ENCODE measurements around the gene ACTR1B.
"Not testable (repeated sequence)": the region's sequence is repeated elsewhere in the genome, so short reads cannot be mapped to it uniquely, and the experiment has no call there.

ACTR1B gene

DNA sequence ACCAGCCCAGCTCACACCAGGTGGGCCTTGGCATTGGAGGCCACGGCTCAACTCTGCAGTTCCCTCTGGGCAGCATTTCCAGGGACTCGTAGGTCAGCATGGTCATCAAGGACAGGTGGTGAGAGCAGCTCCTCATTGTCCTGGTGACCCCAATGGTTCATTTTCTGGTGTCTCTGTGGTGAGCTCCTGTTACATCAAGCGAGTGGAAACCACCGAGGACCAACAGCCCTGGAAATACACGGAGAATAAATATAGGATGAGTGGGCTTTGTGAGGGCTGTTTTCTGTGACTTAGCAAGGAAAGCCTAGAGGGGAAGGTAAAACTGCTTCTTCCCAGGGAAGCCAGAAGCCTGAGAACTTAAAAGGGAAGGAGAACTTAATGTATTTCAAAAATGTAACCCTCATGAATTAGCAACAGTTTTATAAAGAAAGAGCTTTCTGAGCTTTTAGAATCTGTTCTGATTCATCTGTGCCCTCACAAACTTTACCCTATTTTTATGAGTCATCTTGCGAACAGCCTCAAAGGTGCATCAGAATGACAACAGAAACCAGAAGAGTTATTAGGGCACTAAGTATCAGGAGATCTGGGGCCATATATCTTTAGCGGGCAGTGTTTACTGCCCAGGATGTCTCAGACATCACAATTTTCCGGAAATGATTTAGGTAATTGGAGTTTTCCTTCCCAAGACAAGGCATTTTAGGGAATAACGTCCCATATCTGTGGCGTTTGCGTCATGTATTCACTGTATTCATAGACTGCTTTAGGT, 24.4 kb upstream of the ACTR1B start:
- no peak for DNase-seq

DNA sequence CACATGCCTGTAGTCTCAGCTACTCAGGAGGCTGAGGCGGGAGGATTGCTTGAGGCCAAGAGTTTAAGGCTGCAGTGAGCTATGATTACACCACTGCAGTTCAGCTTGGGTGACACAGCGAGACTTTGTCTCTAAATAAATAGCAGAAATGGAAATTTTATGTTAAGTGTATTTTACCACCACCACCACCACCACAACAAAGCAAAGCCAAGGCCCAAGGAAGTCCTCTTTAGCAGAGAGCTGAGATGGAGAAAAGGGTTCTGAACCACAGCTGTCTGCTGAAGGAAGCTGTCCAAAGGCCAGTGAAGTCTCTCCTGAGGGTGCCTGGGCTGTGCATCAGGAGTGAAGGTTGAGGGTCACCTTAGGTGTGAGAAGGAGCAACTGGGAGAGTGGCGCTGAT, 23.4 kb upstream of the ACTR1B start:
- not testable (repeated sequence) for DNase-seq

DNA sequence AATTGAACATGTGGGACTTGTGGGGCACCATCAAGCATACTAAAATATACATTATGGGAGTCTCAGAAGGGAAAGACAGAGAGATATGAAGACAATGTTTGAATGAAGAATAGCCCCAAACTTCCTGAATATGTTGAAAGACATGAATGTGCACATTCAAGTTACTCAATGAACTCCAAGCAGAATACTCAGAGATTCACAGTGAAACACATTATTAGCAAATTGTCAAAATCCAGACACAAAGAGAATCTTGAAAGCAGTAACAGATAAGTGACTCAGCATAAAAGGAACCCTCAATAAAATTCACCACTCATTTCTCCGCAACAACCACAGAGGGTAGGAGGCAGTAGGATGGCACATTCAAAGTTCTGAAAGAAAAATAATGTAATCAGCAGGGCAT, 14.5 kb upstream of the ACTR1B start:
- no peak for DNase-seq

DNA sequence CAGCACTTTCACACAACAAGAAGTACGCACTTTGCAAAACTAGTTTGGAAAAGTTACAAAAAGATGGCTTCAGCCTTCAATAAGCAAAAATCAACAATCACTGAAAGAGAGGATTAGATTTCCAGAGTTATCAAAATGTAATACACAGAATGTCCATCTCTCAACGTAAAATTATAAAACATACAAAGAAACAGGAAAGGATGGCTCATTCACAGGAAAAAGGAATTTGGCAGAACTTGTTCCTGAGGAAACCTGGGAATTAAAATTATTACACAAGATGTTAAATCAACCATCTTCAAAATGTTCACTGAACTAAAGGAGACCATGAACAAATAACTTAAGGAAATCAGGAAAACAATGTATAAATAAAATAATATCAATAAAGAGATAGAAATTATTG, 13.6 kb upstream of the ACTR1B start:
- DNase-seq, result no peak

DNA sequence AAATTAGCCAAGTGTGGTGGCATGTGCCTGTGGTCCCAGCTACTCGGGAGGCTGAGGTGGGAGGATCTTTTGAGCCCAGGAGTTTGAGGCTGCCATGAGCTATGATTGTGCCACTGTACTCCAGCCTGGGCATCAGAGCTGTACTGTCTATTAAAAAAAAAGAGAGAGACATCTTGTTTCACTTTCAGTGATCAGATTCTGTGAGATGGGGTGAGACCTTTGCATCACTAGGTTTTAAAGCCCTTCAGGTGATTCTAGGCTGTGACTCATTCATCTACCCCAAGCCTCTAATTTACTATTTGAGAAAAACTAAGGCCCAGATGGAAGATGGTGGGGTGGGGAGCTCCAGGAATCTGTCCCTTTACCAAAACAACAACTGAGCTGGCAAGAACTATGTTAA, 12.8 kb upstream of the ACTR1B start:
- no peak for DNase-seq

DNA sequence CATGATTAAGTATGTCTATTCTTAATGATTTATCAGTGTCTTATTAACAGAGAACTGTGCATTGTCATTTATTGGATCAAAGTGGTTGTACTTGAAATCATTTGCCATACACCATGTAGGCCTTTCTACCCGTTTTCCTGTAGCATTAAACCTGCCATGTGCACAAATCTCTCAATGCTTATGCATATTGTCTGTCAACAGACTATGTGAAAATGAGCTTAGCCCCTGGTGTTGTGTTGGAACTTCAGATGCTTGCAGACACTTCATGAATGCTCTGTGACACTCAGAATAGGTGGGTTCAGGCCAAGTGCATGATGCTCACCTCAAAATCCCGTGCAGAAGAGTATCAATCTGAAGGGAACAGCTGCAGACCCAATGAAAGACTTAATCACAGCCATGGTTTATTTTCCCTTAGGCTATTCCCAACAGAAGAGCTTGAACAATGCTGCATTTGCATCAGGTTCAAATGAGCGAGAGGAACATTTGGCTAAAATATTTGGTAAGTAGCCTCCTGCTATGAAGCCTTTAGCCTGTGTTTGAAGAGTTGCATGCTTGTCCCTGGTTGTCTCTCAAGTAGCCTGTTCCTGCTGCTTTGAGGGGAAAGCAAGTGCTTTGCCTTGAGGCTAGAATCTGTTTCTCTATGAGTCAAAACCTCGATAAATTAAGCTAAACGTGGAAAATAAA, 11.7 kb upstream of the ACTR1B start:
- DNase-seq, result no peak

DNA sequence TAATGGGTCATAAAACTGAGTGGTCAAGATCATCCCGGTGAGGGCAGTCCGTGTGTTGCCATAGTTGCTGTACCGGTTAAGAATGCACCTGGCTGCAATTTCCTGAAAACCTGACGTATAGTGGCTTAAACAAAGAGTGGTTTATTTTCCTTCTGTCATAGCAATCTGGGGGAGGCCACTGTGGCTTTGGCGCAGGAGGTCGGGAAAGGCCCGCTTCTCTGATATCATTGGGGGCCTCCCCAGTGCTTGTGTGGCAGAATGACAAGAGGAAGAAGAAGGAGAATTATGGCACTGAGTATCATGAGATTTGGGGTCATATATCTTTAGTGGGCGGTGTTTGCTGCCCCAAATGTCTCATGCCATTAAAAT, 10.1 kb upstream of the ACTR1B start:
- no peak for DNase-seq

DNA sequence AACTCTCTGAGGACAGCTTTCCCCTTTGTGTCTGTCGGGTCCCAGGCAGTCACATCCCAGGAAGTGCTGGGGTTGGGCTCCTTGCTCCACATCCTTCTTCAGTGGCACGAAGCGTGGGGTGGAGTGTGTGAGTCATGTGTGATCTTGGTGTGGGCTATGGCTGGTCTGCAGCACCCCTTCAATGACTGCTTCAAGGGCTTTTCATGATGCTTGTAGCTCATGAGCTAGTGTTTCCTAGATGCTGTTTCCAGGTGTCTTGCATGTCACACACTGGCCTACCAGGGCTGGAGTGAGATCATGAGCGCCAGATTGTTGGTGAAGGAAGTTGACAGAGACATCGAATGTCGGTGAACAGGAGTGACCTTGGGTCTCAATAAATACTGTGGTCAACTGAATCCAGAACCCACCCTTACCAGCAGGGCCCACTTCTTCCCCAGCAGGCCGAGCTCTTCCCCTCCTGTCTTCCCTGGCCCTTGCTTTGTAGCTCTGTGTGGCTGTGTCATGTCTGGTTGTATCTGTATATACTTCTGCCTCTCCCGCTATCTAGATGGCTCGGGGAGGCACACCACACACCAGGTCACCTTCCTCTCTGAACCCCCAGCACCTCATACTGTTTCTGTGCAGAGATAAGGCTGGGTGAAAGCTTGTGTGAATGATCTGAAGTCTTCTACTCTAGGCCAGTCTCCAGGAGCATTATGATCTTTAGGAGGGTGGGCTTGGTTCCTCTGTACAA, 9.5 kb upstream of the ACTR1B start:
- no peak for DNase-seq

DNA sequence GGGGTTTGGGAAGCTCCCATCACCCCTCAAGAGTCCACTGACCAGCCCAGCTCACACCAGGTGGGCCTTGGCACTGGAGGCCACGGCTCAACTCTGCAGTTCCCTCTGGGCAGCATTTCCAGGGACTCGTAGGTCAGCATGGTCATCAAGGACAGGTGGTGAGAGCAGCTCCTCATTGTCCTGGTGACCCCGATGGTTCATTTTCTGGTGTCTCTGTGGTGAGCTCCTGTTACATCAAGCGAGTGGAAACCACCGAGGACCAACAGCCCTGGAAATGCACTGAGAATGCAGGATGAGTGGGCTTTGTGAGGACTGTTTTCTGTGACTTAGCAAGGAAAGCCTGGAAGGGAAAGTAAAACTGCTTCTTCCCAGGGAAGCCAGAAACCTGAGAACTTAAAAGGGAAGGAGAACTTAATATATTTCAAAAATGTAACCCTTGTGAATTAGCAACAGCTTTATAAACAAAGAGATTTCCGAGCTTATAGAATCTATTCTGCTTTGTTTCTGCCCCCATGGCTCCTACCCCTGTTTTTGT, 8.8 kb upstream of the ACTR1B start:
- not testable (repeated sequence) for DNase-seq

DNA sequence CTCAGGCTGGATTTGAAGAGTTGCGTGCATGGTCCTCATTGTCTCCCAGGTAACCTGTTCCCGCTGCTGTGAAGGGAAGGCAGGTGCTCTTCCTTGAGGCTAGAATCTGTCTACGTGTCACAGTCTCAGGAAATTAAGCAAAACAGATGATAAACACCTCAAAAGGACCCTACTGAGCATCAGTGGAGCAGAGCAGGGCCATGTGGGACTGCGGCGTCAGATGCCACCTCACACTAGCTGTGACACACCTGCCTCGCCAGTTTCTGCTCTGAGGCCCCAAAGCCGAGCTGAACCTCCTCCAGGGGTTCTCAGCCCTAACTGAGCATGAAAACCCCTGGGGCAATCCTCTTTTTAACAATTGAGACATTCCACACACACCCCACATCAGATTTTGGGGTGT, 7.7 kb upstream of the ACTR1B start:
- no peak for DNase-seq

DNA sequence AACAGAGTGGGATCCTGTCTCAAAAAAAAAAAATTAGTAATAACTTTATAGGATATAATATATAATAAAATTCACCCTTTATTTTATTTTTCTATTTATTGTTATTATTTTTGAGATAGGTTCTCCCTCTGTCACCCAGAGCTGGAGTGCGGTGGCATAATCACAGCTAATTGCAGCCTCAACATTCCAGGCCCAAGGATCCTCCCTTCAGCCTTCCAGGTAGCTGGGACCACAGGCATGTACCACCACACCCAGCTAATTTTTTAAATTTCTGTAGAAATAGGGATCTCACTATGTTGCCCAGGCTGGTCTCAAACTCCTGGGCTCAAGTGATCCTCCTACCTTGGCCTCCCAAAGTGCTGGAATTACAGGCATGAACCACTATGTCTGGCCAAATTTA, 6.6 kb upstream of the ACTR1B start:
- DNase-seq, result no peak

DNA sequence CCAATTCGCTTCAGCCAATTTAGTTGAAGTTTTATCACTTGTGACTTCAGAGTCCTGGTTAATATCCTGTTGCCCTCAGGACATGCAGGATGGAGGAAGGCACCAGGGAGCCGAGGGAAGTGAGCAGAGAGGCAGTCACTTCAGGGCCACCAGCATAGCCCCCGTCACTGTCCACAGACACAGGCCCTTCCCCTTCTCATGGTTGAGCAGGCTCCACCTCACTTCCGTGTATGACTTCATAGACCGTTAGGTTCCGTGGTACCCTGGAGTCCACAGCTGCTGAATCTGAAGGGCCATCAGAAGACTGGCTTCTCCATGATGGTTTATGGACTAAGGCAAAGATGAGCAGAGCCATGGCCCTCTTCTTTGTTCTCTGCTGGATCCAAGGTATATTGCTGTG, 5.6 kb upstream of the ACTR1B start, which contains the start of gene C2orf92:
Gene C2orf92 (plus strand): TSS at position 266 of the 400 bp plus-strand sequence. CDS start 76 bp downstream, at position 342.
- no peak for DNase-seq

DNA sequence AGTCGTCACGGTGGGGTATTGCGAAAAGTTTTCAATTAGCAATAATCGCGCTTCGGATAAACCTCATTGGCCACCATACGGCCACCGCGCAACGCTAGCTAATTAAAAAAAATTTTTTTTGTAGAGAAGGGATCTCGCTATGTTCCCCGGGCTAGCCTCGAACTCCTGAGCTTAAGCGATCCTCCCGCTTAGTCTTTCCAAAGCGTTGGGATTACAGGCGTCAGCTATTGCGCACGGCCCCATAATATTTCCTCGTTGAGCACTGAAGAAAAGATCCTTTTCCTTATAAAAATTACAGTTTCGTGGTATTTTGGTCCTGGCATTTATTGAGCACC, 759 bp upstream of the ACTR1B start:
- DNase-seq, result no peak

DNA sequence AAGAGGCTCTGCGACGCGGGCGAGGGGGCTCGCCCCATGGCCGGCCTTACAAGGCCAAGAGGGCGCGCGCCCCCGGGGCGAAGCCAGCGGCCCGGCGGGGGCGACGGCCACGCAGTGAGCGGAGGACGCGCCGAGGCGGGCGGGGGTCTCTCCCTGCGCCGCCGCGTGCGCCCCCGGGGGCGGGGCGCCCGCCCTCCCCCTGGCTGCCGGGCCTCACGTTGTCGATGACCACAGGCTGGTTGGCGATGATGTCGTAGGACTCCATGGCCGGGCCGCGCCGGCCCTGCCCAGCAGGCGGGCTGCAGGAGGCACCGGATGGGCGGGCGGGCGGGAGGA, 250 bp downstream of the ACTR1B start:
- DNase-seq, result peak in 1 of 14 donors; percentile 64

DNA sequence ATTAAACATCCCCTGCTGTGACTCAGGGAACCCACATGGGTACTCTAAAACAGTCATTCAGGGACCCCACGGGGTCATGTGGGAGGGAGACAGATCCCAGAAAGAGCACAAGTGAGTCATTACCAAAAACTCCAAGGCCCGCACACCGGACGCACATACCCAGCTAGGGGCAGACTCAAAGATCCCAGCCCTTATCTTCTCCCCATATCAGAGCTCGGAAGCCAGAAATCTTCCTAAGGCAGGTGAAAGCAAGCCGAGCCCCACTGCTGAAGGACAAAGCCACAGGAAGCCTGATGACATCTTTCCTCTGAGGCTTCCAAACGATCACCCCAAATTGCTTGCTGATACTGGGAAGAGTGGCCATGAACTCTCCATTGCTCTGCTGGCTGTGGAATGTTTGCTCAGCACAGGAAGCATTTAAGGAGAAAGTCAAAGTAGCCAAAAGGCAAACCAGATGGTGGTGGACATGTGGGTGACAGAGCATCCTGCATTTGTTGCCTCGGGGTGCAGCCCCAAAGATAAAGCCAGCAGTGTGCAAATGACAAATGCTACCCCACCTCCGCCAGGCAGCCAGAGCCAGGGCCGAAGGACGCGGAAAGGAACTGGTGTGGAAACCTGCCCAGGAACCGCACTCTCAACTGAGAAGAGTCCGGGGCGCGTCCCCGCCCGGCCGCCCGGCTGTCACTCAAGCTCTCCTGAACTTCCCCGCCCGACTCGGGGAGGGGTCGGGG, 784 bp downstream of the ACTR1B start:
- peak in 11 of 14 donors; percentile 48 to 79 (median 65) for DNase-seq

DNA sequence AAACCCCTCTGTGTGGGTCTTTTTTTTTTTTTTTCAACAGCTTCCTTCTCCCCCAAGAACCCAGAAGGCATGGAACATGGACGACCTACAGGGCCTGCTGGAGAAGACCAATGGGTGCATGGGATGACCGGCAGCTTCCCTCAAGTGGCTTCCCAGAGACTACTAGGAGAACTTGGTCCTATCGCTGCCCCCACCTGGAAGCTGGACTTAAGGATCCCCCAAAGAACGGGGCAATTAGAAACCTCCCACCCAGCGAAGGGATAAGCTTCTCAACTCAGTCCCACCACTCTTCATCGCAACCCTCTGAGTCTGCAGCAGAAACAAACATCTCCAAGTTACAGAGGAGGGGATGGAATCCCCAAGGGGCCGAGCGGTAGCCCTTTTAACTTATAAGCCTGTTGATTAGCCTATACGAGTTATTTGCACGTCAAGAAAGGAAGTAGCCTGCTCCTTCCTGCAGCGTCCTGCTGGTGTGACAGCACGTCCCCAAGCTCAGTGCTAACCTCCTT, 1.4 kb downstream of the ACTR1B start:
- peak in 1 of 14 donors; percentile 30 for DNase-seq

DNA sequence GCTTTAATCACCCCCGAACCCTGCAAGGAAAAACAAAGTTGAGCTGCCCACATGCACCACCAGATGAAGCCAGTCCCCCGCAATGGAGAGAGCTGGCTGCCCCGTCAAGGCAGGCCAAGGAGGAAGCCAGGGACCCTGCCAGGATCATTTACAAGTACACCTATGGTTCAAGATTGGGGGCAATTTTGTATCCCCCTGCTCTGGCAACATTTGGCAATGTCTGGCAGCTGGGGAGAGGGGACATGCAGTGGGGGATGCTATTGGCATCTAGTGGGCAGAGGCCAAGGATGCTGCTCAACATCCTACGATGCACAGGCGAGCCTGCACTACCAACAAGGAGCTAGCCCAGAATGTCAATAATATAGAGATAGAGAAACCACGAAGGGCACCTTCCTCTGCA, 1.9 kb downstream of the ACTR1B start:
- no peak for DNase-seq

DNA sequence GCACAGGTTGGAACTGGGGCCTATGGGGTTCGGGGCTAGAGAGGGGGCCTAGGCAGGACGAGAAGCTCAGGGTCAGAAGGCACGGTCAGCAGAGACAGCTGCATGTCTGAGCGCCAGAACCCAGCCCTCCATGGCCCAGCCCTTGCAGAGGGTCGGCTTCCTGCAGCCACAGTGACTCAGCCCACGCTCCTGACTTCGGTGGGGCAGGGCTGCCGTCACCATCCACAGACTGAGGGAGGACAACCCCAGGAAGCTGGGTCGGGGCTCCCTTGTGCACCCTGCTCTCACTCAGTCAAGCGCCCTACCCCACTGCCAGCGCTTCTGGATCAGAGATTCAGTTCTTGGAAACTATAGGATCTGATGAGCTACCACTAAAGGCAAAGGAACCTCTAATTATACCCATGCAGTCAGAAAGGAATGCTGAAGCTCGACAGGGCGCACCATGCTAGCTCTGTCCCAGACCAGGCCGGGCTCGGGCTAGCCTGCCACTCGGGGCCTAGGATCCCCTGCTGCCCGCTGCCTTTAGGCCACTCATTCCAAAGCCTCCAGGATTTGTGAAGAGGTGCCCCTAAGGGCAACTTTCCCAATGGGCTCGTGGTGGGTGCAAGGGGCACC, 3.0 kb downstream of the ACTR1B start:
- no peak for DNase-seq

DNA sequence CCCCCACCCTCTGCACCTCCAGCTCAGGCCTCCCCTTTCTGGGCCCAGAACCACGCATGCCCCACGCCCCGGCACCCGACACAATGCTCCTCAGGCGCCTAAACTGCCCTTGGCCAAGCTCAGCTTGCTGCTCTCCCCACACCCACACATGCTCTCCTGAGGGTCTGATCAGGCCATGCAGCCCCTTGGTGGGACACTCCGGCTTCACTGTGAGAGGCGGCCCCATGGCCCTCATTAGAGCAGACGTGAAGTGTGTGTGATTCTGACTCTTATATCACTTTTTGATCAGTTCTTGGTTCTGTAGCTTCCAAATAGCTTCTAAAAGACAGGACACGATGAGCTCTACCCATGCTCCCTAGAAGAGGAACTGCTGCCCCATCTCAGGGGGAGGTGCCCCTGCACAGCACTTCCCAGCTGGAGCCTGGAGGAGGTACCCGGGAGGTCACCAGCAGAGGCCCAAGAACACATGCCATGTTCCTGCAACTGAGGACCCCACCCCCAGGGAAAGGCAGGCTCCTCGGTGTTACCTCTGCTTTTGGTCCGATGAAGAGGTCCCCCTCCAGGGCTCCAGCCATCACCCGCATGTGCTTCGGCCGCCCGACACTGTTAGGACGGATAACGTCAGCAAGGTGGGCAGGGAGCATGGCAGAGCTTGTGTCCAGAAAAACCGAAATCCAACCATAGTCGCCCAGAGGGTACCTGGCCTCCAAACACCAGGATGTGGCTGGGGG, 3.6 kb downstream of the ACTR1B start:
- no peak for DNase-seq

DNA sequence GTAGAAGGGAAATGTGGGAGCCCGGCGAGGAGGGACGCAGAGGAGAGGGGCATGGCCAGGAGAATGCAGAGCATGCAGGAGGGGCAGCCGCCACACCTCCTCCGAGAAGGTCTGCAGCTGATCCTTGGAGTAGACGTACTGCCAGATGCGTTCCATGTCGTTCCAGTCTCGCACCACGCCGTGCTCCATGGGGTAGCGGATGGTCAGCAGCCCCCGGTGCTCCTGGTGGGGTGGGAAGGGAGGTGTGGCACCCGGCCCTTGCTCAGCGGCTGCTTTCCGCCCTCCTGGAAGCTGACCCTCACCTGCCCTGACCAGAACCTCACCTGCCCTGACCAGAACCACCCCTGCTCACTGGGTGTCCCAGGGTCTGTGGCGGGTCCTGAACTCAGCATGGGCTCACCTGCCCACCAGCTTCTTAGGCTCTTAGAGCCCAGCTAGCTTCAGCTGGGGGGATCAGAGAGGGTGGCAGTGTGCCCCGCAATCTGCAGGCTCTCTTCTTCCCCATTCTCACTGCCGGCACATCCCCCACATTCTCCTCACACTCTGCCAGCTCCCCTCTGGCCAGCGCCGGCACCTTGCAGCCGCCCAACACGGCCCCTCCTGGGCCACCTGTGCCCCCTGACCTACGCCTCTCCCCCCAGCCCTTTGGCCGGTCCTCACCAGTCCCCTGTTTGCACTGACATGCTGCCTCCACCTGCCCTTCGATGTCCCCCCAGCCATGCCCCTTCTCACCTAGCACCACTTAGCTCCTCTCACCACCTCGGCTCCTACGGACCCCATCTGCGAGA, 4.4 kb downstream of the ACTR1B start:
- DNase-seq, result no peak
